Stimulated activated CD8-positive, alpha-beta memory T cell treated with anti-CD3 and anti-CD28 coated beads, Interleukin-15, amount 100 ng/mL, for 48 hours (primary cell): ENCODE results near the gene OR4C12.
"Not testable (repeated sequence)": the region's sequence is repeated elsewhere in the genome, so short reads cannot be mapped to it uniquely, and the experiment has no call there.

Experiments used
- DNase-seq, 2 donors: peaks; one replicate each; pipeline ENCODE4 v3.0.0-alpha.2; 2020; ENCODE audit warnings: low read depth in 2 of 2

OR4C12 gene

GRCh38 chr11:49982435-49982834 lies at the start of gene OR4C12:
Gene OR4C12 (minus strand): TSS chr11:49982535. CDS start chr11:49982501, 34 bp downstream.
- DNase-seq, result not testable (repeated sequence)

GRCh38 chr11:50030193-50030592 lies 47.9 kb upstream of the OR4C12 start:
- DNase-seq, result no peak

GRCh38 chr11:49995565-49995964 lies 13.2 kb upstream of the OR4C12 start:
- DNase-seq, result peak in 1 of 2 donors; percentile 2

- not testable (repeated sequence) for DNase-seq
Observed at GRCh38 chr11:49973439-49973838, 8.9 kb downstream of the OR4C12 start.

GRCh38 chr11:49952091-49952490 lies 30.2 kb downstream of the OR4C12 start, which contains the start of gene OR4C13:
Gene OR4C13 (plus strand): TSS chr11:49952391. CDS start chr11:49952423, 32 bp downstream.
- DNase-seq, result no peak

GRCh38 chr11:49948701-49949100 lies 33.6 kb downstream of the OR4C12 start:
- DNase-seq, result not testable (repeated sequence)
